Activated T-helper 2 cell treated with anti-CD3 and anti-CD28 coated beads, Interferon-gamma antibody, Interleukin-2, Interleukin-4, amounts not matched to agents 10 μg/mL and 5 μg/mL and 100 μg/mL, durations not matched to agents 14 hours and 24 hours and 36 hours (primary cell): Measurements from ENCODE around the gene SSR3. TPM values are rescaled to one million over a fixed set of nuclear protein-coding genes. Genes with fewer than 3 reads are reported as not detected.
"Not testable (repeated sequence)": the region's sequence is repeated elsewhere in the genome, so short reads cannot be mapped to it uniquely, and the experiment has no call there.

ENCODE experiments used
- DNase-seq: peaks from one replicate; pipeline ENCODE4 v3.0.0; 2021; ENCODE audit warnings: low spot score
- H3K27ac Mint-ChIP-seq: one replicate; pipeline ENCODE4 v1.8.0; 2021; ENCODE audit warnings: mixed read lengths
- H3K27me3 Mint-ChIP-seq: one replicate; pipeline ENCODE4 v1.8.0; 2021; ENCODE audit warnings: low read depth, mixed read lengths
- H3K36me3 Mint-ChIP-seq: one replicate; pipeline ENCODE4 v1.8.0; 2021; ENCODE audit warnings: low read depth, mixed read lengths
- H3K4me1 Mint-ChIP-seq: one replicate; pipeline ENCODE4 v1.8.0; 2021; ENCODE audit warnings: low read depth, mixed read lengths
- H3K4me3 Mint-ChIP-seq: one replicate; pipeline ENCODE4 v1.8.0; 2021; ENCODE audit warnings: low read depth, mild to moderate bottlenecking, moderate library complexity, mixed read lengths
- H3K9me3 Mint-ChIP-seq: one replicate; pipeline ENCODE4 v1.8.0; 2021; ENCODE audit warnings: mixed read lengths
- intact Hi-C: fragments of 100-400 bp; cut with micrococcal nuclease; formaldehyde crosslinking; loops from one replicate; pipeline ENCODE4 v1.15.1; 2023
- total RNA-seq: library from RNA; stranded (reverse); gene quantifications from 2 replicates; pipeline ENCODE4 v1.2.3, GENCODE V29; 2022

The SSR3 gene
- total RNA-seq: 193 and 197 TPM in 2 replicates

- Mint-ChIP-seq H3K27me3 (no peaks in the 10 kb centered on the region), H3K4me3 (peak within 1 kb of the TSS; percentile 96), H3K27ac (peak within 1 kb of the TSS; percentile 92), H3K9me3 (peaks cover 5% of the 10 kb centered on the region), H3K4me1 (peaks cover 47% of the 10 kb centered on the region), H3K36me3 (peaks cover 41% of the 10 kb centered on the region)
- peak; percentile 98 for DNase-seq
- intact Hi-C loops: loop anchor here (1.0 to 2.0 kb wide), 9 partner anchors 52 to 620 kb away; partner anchors contain the start of genes CCNL1 and TIPARP
Measured at GRCh38 chr3:156554842-156555687, at the start of gene SSR3. TSS of gene SSR3 (minus strand) at chr3:156555117. CDS start at chr3:156555089, 28 bp downstream.

- intact Hi-C loops: no loop called here
- H3K27me3 Mint-ChIP-seq: peaks cover 6% of the 10 kb centered on the region
- H3K36me3 Mint-ChIP-seq: no peaks in the 10 kb centered on the region
- no peak overlapping the region for H3K4me3 Mint-ChIP-seq
- H3K4me1 Mint-ChIP-seq: peaks cover 34% of the 10 kb centered on the region
- DNase-seq: no peak
- H3K27ac Mint-ChIP-seq: no peak overlapping the region
- no peaks in the 10 kb centered on the region for H3K9me3 Mint-ChIP-seq
Measured at GRCh38 chr3:156604064-156604641, 49.2 kb upstream of the SSR3 start.

- intact Hi-C loops: loop anchor here (2.0 kb wide), 2 partner anchors 13 to 71 kb away; partner anchors contain the start of gene TIPARP
- Mint-ChIP-seq H3K9me3 (no peaks in the 10 kb centered on the region), H3K27ac (no peak overlapping the region), H3K36me3 (no peaks in the 10 kb centered on the region), H3K4me3 (no peak overlapping the region), H3K27me3 (peaks cover 1% of the 10 kb centered on the region), H3K4me1 (peaks cover 31% of the 10 kb centered on the region)
- DNase-seq: no peak
Measured at GRCh38 chr3:156603379-156604017, 48.6 kb upstream of the SSR3 start.

GRCh38 chr3:156602424-156602823 is 47.5 kb upstream of the SSR3 start:
- DNase-seq: no peak
- Mint-ChIP-seq H3K4me1 (peaks cover 23% of the 10 kb centered on the region), H3K36me3 (no peaks in the 10 kb centered on the region), H3K27me3 (no peaks in the 10 kb centered on the region), H3K27ac (no peak overlapping the region), H3K4me3 (no peak overlapping the region), H3K9me3 (no peaks in the 10 kb centered on the region)
- intact Hi-C loops: loop anchor here (2.0 kb wide), 2 partner anchors 14 to 72 kb away; partner anchors contain the start of gene TIPARP

- no peak for DNase-seq
- Mint-ChIP-seq H3K27ac (no peak overlapping the region), H3K36me3 (no peaks in the 10 kb centered on the region), H3K4me1 (peaks cover 20% of the 10 kb centered on the region), H3K27me3 (peaks cover 9% of the 10 kb centered on the region), H3K4me3 (no peak overlapping the region), H3K9me3 (no peaks in the 10 kb centered on the region)
- intact Hi-C loops: no loop called here
Measured at GRCh38 chr3:156601497-156601896, 46.6 kb upstream of the SSR3 start.

GRCh38 chr3:156600834-156601233 is 45.9 kb upstream of the SSR3 start:
- Mint-ChIP-seq H3K4me3 (no peak overlapping the region), H3K9me3 (no peaks in the 10 kb centered on the region), H3K4me1 (peaks cover 19% of the 10 kb centered on the region), H3K27ac (no peak overlapping the region), H3K36me3 (no peaks in the 10 kb centered on the region), H3K27me3 (peaks cover 16% of the 10 kb centered on the region)
- intact Hi-C loops: no loop called here
- no peak for DNase-seq

GRCh38 chr3:156599089-156599874 is 44.4 kb upstream of the SSR3 start:
- H3K36me3 Mint-ChIP-seq: no peaks in the 10 kb centered on the region
- H3K9me3 Mint-ChIP-seq: no peaks in the 10 kb centered on the region
- H3K27ac Mint-ChIP-seq: no peak overlapping the region
- intact Hi-C loops: no loop called here
- no peak overlapping the region for H3K4me3 Mint-ChIP-seq
- H3K4me1 Mint-ChIP-seq: peaks cover 20% of the 10 kb centered on the region
- peaks cover 29% of the 10 kb centered on the region for H3K27me3 Mint-ChIP-seq
- DNase-seq: no peak

- Mint-ChIP-seq H3K27me3 (peaks cover 30% of the 10 kb centered on the region), H3K36me3 (no peaks in the 10 kb centered on the region), H3K9me3 (no peaks in the 10 kb centered on the region), H3K4me3 (no peak overlapping the region), H3K27ac (no peak overlapping the region), H3K4me1 (peaks cover 19% of the 10 kb centered on the region)
- intact Hi-C loops: no loop called here
- DNase-seq: no peak
Measured at GRCh38 chr3:156598413-156598812, 43.5 kb upstream of the SSR3 start.

- peaks cover 8% of the 10 kb centered on the region for H3K4me1 Mint-ChIP-seq
- no peak overlapping the region for H3K27ac Mint-ChIP-seq
- peaks cover 37% of the 10 kb centered on the region for H3K27me3 Mint-ChIP-seq
- H3K36me3 Mint-ChIP-seq: no peaks in the 10 kb centered on the region
- DNase-seq: no peak
- H3K9me3 Mint-ChIP-seq: peaks cover 3% of the 10 kb centered on the region
- no peak overlapping the region for H3K4me3 Mint-ChIP-seq
- intact Hi-C loops: no loop called here
Measured at GRCh38 chr3:156594219-156594683, 39.3 kb upstream of the SSR3 start.

GRCh38 chr3:156593814-156594213 is 38.9 kb upstream of the SSR3 start:
- intact Hi-C loops: no loop called here
- Mint-ChIP-seq H3K27me3 (peaks cover 37% of the 10 kb centered on the region), H3K36me3 (no peaks in the 10 kb centered on the region), H3K4me3 (no peak overlapping the region), H3K9me3 (peaks cover 3% of the 10 kb centered on the region), H3K4me1 (peaks cover 8% of the 10 kb centered on the region), H3K27ac (no peak overlapping the region)
- no peak for DNase-seq

GRCh38 chr3:156589806-156590205 is 34.9 kb upstream of the SSR3 start:
- peaks cover 18% of the 10 kb centered on the region for H3K27me3 Mint-ChIP-seq
- H3K9me3 Mint-ChIP-seq, DNase-seq, H3K27ac Mint-ChIP-seq, intact Hi-C loops, H3K4me1 Mint-ChIP-seq, H3K36me3 Mint-ChIP-seq, H3K4me3 Mint-ChIP-seq: not testable (repeated sequence)

GRCh38 chr3:156587760-156588069 is 32.8 kb upstream of the SSR3 start:
- peaks cover 3% of the 10 kb centered on the region for H3K9me3 Mint-ChIP-seq
- peaks cover 9% of the 10 kb centered on the region for H3K4me1 Mint-ChIP-seq
- intact Hi-C loops: no loop called here
- H3K4me3 Mint-ChIP-seq: no peak overlapping the region
- DNase-seq: no peak
- H3K27ac Mint-ChIP-seq: no peak overlapping the region
- H3K36me3 Mint-ChIP-seq: no peaks in the 10 kb centered on the region
- peaks cover 19% of the 10 kb centered on the region for H3K27me3 Mint-ChIP-seq
